Measurements from ENCODE around the gene H6PD.

Gene H6PD

DNA sequence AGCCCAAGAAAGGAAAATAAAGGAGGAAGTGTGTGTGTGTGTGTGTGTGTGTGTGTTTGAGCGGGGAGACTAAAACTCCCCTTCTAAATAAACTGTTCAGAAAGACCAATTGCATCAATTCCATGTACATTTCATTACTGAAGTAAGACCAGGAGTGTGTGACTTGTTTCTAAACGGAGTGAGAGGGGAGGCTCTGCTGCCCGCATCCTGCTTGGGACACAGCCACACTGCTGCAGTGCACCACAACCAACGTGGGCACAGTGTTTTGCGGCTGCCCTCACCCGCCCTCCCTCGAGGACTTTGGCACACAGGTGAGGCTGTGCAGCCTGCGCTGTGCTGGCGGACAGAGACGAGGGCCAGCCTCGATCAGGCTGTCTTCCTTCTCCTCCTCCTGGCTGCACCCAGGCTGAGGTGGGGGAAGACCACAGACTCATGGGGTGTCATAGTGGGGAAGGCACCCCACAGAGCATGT lies 31.0 kb upstream of the H6PD start:
- no peak overlapping the region for H3K4me2 ChIP-seq

DNA sequence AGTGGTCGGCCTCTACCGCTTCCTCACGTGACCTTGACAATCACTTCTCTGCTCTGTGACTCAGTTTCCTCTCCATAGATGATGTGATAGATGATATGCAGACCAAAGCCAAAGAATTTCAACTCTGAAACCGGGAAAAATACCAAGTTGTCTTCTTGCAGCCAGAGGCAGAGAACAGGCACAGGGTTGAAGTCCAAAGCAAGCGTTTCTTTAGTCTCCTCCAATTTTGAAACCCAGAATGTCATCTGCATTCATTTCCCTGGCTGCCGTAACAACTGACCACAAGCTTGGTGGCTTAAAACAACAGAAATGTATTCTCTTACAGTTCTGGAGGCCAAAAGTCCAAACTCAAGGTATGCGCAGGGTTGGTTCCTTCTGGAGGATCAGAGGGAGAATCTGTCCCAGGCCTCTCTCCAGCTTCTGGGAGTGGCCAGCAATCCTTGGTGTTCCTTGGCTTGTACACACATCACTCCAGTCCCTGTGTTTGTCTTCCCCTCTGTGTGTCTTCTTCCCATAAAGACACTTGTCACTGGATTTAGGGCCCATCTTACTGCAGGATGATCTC lies 30.3 kb upstream of the H6PD start:
- Histone ChIP-seq H2AFZ (ENCODE audit: low read depth) (no peak overlapping the region), H4K20me1 (ENCODE audit: insufficient read depth) (no peaks in the 10 kb centered on the region), H3K4me2 (no peak overlapping the region), H3K27ac (no peak overlapping the region), H3K9ac (no peak overlapping the region), H3K79me2 (ENCODE audit: insufficient read depth, low read depth) (no peaks in the 10 kb centered on the region), H3K4me3 (IDR thresholded peaks at IDR 0.05; ENCODE audit: insufficient read depth, low read depth, low read length) (no peak overlapping the region), H3K4me1 (ENCODE audit: low read depth, poor library complexity, severe bottlenecking) (no peaks in the 10 kb centered on the region), H3K36me3 (ENCODE audit: insufficient read depth) (no peaks in the 10 kb centered on the region), H3K27me3 (ENCODE audit: insufficient read depth, low read depth) (peaks cover 73% of the 10 kb centered on the region)
- TF ChIP-seq, protein P1, sequence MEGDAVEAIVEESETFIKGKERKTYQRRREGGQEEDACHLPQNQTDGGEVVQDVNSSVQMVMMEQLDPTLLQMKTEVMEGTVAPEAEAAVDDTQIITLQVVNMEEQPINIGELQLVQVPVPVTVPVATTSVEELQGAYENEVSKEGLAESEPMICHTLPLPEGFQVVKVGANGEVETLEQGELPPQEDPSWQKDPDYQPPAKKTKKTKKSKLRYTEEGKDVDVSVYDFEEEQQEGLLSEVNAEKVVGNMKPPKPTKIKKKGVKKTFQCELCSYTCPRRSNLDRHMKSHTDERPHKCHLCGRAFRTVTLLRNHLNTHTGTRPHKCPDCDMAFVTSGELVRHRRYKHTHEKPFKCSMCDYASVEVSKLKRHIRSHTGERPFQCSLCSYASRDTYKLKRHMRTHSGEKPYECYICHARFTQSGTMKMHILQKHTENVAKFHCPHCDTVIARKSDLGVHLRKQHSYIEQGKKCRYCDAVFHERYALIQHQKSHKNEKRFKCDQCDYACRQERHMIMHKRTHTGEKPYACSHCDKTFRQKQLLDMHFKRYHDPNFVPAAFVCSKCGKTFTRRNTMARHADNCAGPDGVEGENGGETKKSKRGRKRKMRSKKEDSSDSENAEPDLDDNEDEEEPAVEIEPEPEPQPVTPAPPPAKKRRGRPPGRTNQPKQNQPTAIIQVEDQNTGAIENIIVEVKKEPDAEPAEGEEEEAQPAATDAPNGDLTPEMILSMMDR (conservative IDR thresholded peaks at IDR 0.05; ENCODE audit: low read depth, low read length) = no peak

More for the DNA sequence above, 31.0 kb upstream of the H6PD start:
- Histone ChIP-seq H3K79me2 (ENCODE audit: insufficient read depth, low read depth) (no peaks in the 10 kb centered on the region), H2AFZ (ENCODE audit: low read depth) (no peak overlapping the region), H3K4me3 (IDR thresholded peaks at IDR 0.05; ENCODE audit: insufficient read depth, low read depth, low read length) (no peak overlapping the region), H3K27ac (no peak overlapping the region), H4K20me1 (ENCODE audit: insufficient read depth) (no peaks in the 10 kb centered on the region), H3K9ac (no peak overlapping the region), H3K4me1 (ENCODE audit: low read depth, poor library complexity, severe bottlenecking) (no peaks in the 10 kb centered on the region), H3K36me3 (ENCODE audit: insufficient read depth) (no peaks in the 10 kb centered on the region), H3K27me3 (ENCODE audit: insufficient read depth, low read depth) (peaks cover 73% of the 10 kb centered on the region)
- TF ChIP-seq, protein P1 (conservative IDR thresholded peaks at IDR 0.05; ENCODE audit: low read depth, low read length) = no peak

DNA sequence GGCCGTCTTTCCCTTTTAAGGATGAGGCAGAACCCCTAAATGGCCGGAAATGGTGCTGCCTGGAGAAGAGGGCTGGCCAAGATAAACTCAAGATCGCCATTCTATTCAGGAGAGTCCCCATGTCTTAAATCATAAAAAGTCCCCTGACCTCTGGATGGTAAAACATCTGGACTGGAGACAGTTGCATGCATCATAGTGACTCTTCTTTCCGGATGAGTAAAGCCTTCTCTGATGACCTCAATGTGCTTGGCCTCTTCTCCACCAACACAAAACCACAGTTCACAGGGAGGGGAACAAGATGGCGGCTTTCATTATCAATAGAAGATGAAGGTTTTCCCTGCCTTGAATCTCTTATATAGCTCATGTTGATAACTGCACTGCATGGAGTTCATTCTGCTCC lies 27.5 kb upstream of the H6PD start:
- Histone ChIP-seq H3K27ac (no peak overlapping the region), H3K4me1 (ENCODE audit: low read depth, poor library complexity, severe bottlenecking) (no peaks in the 10 kb centered on the region), H3K4me3 (IDR thresholded peaks at IDR 0.05; ENCODE audit: insufficient read depth, low read depth, low read length) (no peak overlapping the region), H3K4me2 (no peak overlapping the region), H3K79me2 (ENCODE audit: insufficient read depth, low read depth) (no peaks in the 10 kb centered on the region), H2AFZ (ENCODE audit: low read depth) (no peak overlapping the region), H4K20me1 (ENCODE audit: insufficient read depth) (no peaks in the 10 kb centered on the region), H3K9ac (no peak overlapping the region), H3K36me3 (ENCODE audit: insufficient read depth) (no peaks in the 10 kb centered on the region), H3K27me3 (ENCODE audit: insufficient read depth, low read depth) (peaks cover 48% of the 10 kb centered on the region)
- TF ChIP-seq, protein P1 (conservative IDR thresholded peaks at IDR 0.05; ENCODE audit: low read depth, low read length) = no peak

DNA sequence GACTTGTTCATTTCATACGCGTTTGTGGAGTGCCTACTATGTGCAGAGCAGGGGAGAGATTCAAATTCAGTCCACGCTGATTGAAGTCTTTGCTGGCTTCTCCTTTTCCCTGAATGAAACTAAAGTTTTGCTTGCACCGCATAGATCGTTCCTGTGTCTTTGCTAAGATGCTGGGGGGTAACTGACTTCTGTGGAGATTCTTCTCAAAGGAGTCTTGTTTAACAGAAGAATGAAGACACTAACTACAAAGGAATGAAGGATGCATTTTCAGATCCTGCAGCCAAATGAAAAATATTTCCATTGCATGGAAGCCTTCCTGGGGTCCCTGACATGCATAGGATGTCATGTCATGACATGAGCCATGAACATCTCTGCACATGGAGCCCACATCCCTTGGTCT lies 26.9 kb upstream of the H6PD start:
- Histone ChIP-seq H4K20me1 (ENCODE audit: insufficient read depth) (no peaks in the 10 kb centered on the region), H3K27me3 (ENCODE audit: insufficient read depth, low read depth) (peaks cover 42% of the 10 kb centered on the region), H2AFZ (ENCODE audit: low read depth) (no peak overlapping the region), H3K27ac (no peak overlapping the region), H3K4me3 (IDR thresholded peaks at IDR 0.05; ENCODE audit: insufficient read depth, low read depth, low read length) (no peak overlapping the region), H3K9ac (no peak overlapping the region), H3K79me2 (ENCODE audit: insufficient read depth, low read depth) (no peaks in the 10 kb centered on the region), H3K4me2 (no peak overlapping the region), H3K36me3 (ENCODE audit: insufficient read depth) (no peaks in the 10 kb centered on the region), H3K4me1 (ENCODE audit: low read depth, poor library complexity, severe bottlenecking) (no peaks in the 10 kb centered on the region)
- TF ChIP-seq, protein P1 (conservative IDR thresholded peaks at IDR 0.05; ENCODE audit: low read depth, low read length) = no peak
